Stimulated activated CD8-positive, alpha-beta memory T cell treated with anti-CD3 and anti-CD28 coated beads, Interleukin-12 subunit alpha, Interleukin-12 subunit beta, amount 100 ng/mL, for 4 hours (primary cell): ENCODE measurements around the gene CISD3.

Experiments used
- DNase-seq: peaks from one replicate; pipeline ENCODE4 v3.0.0-alpha.2; 2020; ENCODE audit warnings: low read depth

Gene CISD3

DNA sequence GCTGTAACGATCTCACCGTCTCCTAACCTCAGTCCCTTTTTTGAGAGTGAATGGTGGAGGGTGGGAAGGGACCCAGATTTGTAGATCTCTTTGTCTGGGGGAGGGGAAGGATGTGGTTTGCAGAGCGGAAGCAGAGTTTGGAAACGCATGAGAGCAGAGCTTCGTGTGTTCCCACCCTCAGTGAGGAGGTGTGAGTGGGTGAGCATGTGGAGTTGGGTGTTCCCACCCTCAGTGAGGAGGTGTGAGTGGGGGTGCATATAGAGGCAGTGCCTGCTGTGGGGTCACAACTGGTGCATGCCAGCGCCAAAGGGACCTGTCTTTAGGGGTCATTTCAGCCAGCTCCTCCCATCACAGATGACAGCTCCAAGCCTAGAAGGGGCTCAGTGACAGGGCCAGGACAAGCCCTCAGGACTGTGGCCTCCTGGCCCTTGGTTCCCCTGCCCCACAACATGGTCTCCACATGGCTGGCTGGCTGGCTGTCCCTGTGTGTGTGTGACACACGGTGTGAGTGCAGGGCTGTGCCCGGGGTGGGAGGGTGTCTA lies 1.8 kb upstream of the CISD3 start:
- peak; percentile 63 for DNase-seq

DNA sequence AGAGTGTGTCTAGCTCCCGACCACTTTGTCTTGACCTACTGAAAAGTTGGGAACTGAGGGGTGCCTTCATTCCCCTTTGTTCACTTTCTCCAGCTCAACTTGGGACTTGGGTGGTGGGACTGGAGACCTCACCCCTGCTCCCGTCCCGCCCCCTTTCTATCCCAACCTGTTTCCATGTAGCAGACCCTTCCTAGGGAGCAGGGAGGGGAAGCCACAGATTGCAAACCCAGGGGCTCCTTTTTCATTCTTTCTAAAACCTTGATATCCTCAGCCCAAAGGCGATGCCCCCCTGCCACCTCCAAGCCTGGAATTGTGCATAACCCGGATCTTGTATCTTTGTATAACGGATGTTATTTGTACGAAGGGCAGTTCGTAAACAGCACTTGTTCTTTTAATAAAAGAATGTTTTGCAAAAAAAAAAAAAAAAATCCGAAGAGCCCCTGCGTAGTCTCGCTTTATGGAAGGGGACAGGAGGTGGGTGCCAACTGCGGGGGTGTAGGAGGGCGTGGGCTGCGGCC lies 714 bp upstream of the CISD3 start:
- no peak for DNase-seq

DNA sequence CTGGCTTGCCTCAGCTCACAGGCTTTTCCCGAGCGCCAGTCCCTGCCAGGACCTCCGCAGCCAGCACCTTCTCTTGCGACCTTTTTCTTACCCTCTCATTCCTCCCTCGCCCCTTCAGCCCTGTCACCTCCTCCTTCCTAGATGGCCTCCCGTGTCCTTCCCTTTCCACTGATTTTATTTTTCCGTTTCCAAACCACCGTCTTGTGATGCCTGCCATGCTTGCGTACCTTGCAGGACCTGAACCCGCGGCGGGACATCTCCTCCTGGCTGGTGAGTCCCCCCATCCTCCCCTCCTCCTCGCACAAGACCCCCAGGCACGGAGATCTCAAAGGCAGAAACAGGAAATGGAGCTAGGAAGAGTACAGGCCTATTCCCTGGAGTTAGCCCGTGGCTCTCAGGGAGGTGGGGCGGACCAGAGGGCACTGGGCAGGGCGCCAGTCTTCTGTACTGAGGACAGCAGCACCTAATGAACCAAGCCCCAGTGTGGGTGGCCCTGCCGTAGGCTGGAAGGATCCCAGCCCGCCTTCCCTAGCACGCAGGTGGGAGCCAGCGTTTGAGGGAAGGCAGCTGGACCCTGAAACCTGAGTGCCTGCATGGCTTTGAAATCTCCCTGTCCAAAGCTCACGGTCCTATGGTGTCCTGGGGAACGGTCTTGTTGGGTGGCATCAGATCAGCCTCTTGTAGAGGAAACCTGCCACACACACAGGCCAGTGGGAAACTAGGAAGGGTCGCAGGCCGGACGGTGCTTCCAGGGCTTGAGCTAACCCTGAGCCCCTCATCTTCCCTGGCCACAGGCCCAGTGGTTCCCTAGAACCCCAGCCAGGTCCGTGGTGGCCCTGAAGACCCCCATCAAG lies 612 bp downstream of the CISD3 start:
- no peak for DNase-seq

DNA sequence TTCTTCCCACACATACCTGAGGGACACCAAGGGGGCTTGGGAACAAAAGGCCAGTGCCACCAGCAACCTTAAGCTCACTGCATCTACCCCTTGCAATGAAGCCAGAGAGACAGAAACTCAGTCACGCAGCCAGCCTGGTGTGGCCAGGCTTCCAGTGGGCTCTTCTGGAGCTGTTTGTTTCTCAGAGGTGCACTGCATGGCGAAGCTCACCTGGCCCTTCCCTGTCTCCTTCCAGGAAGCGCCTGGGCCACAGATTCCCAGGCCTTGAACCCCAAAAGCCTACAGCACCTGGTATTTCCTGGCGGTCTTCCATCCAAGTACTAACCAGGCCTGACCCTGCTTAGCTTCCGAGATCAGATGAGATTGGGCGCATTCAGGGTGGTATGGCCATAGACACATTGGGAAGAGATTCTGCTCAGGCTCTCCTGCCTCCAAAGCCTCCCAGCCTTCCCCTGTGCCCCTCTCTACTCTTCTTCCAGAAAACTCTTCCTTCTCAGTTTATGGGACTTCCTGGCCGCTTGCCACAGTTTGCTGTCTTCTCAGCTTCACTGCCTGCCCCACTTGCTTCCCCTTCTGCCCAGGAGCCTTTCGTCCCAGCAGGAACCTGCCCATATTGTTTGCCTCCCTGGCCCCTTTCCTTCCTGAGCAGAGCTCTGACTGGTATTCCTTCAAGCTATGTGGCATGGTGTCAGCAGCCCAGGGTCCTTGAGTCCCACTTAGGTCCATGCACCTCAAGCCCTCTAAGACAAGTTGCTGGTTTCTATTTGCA lies 1.6 kb downstream of the CISD3 start:
- DNase-seq: no peak

DNA sequence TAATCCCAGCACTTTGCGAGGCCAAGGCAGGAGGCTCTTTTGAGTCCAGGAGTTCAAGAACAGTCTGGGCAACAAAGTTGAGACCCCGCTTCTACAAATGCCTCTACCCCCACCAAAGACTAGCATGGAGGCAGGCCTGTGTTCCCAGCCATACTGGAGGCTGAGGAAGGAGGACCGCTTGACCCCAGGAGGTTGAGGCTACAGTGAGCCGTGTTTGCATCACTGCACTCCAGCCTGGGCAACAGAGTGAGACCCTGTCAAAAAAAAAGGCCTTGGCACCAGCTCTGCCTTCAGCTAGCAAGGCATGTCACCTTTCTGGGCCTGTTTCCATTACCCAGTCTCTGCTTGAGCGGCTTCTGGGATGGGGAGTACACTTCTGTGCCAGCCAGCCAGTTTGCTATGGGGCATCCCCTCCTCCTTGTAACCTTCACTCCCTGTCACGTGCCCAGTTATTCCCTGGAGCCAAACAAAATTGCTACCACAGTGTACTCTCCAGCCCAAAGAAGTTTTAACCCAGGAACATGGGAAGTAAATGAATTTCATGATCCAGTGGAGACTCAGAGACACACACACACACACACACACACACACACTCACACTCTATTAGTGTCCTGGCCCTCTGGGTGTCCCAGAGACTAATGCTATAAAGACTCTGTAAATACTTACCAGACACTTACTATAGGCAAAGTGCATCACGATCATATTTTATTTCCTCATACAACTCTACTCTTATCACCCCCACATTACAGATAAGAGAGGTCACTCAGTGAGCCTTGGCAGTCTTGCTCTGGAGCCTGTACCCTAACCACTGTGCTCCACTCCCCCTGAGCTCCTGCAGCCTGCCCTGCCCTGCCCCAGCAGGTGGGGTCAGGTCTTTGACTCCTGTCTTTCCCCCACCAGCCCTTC lies 2.5 kb downstream of the CISD3 start:
- DNase-seq: no peak

DNA sequence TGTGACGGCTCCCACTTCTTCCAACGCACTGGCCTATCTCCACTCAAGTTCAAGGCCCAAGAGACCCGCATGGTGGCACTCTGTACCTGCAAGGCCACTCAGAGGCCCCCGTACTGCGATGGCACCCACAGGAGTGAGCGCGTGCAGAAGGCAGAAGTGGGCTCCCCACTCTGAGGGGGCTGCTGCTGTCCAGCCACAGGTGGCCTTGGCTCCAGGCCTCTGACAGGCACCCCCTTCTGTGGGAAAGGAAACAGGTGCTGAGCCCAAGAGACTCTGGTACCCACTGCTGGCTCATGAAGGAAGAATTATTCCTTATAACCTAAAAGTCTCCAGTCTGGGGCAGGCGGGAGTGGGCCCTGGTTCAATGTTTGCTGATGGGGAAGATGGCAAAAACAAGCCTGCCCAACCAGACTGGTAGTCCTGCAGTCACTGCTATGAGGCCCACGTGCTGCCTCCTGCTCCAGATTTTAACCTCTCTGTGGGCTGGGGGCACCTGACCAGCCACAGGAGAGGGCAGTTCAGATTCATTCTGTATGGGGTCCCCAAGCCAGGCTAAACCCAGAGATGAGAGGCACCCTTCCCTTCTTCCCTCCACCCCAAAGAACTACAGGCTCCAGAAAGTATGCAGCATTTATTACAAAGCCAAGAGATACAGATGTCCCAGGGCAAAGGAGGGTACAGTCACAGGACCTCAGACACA lies 3.3 kb downstream of the CISD3 start:
- no peak for DNase-seq

DNA sequence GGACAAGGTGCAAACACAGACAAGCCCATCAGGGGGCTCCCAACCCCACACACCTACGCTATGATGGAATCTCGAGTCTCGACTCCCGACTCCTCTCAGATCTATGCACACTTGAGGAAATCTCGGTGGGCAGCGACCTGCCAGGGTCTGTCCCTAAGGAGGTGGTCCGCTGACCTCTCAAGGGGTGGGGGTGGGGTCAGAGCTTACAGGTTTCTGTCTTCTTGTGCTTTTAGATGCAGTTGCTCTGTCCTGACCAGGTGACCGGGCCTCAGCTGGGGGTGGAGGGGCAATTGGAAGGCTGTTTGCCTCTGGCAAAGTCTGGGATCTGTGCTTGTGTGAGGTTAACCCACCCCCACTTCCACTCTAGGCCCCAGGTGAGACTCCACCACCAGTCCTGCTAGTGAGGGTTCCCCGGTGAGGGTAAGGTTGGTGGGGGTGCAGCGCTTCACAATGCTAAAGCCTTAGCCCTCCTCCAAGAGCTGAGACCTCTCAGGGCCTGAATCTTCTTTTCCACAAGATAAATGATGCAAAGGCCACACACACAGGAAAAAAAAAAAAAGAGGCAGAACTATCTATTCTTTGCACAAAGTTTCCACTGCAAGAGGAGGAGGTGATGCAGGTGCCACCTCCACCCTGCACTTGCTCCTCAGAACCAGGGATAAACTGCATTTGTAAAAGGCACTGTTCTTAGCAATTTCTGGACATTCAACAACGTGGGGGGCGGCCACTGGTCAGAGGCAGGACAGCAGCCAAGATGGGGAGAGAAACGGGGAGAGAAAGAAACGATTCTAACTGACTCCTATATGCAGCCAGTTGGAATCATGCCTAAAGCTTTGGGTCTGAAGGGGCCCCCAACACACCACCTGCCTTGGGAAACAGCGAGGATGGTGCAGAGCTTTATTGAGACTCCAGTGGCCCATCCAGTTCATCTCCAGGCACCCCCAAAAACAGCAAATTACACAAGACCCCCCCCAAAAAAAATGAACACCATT lies 4.1 kb downstream of the CISD3 start:
- DNase-seq: no peak

DNA sequence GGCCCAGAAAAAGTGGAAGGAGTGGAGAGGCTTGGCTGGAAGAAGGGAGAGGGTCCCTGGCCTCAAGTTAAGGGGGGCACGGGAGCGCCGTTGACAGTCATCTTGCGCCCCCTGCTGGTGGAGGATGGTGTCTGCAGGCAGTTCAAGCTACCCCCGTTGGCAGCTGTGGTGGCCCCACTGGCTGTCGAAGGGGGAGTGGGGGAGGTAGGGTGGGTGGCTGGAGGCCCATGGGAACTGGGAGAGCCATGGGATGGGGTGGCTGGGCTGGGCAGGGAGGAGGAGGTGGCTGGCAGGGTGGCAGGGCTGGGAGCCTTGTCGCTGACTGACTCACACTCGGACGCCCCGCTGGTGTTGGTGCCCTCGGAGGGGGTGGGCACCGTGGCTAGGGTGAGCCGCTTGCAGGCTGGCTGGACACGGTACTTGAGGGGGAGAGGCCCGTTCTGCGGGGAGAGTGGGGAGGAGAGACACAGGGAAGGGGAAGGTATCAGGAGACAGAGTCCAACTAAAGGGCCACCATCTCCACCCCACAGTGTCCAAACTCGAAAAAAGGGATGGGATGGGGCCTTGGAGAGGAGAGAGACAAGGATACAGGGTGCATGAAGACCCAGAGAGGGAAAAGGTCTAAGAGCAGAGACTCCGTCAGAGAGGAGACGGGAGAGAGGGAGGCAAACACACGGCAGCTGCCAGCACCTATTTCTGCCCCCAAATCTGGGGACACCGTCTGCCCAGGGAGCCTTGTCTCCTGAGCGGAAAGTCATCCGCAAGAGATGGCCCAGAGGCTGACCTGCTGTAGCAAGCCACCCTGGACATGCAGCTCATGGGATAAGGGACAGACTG lies 5.2 kb downstream of the CISD3 start:
- DNase-seq: peak; percentile 64

DNA sequence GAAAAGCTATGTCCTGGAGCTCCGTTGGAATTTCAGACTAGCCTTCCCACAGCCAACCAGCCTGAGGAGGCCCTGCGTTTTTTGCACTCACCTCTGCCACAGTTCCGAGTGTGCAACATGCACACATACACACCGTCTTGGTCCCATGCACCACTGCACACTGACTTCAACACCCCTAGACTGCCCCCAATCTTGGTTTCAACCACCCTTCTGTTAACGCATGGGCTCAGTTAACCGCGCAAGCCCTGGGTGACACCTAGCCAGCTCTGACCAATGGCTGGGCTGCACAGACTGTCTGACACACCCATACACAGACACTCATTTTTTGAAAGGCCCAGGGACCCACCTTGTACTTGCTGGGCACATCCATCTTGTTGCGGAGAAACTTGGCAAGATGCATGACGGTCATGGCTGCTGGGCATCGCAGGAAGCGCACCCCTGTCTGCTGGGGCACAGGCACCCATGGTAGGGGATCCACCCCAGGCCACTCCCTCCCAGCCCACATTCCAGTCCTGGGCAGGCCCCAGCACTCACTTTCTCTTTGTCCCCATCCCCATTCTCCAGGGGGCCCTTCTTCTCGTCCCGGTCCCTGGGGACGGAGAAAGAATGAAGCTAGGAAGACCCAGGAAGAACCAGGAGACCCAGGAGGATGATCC lies 8.0 kb downstream of the CISD3 start:
- DNase-seq: no peak

DNA sequence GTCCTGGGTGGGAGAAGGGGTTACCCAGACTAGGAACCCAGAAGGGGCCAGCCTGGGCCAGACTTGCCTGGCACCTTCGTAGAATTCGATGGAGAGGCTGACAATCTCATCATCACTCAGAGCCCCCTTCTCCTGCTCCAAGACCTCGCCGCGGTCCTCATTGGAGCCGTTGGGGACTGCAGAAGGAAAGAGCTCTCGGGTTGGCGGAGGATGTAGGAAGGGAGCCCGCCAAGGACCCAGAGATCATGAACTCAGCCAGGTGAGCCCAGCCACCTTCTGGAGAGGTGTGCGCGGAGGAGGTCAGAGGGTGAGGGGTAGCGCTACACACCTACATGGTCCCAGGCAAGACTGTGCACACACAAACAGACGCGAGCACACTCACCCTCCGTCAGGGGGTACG lies 8.5 kb downstream of the CISD3 start:
- no peak for DNase-seq

DNA sequence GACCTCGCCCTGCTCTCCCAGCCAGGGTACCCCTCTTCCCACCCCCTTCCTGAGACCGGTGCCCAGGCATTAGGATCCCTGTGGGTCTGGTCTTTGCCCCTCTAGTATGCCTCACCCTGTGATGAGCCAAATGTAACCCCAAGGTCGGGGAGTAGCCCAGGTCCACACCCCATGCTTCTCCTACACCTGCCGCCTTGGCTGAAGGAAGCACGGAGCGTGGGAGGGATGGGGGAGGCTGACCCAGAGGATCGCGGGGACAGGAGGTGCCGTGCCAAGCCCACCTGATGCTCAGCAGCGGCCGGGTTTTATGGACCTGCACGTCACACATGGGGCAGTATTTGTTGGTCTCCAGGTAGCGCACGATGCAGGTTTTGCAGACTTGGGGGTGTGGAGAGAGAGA lies 9.2 kb downstream of the CISD3 start:
- no peak for DNase-seq

DNA sequence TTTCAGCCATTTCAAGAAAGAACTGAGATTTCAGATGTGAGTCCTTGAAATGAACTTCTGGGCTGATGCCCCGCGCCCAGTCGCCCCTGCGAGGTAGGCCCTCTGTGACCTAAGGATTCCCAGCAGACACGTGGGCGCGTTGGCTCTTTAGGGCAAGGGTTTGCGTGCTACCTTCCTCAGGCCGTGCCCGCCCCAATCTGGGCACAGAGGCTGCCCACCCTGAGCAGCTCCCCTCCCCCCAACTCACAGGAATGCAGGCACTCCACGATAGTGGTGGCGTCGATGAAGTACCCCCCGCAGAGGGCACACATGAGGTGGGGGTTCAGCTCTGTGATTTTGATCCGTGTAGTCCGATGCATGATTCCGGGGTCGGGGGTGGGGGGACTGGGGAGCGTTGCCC lies 9.9 kb downstream of the CISD3 start:
- DNase-seq: no peak

DNA sequence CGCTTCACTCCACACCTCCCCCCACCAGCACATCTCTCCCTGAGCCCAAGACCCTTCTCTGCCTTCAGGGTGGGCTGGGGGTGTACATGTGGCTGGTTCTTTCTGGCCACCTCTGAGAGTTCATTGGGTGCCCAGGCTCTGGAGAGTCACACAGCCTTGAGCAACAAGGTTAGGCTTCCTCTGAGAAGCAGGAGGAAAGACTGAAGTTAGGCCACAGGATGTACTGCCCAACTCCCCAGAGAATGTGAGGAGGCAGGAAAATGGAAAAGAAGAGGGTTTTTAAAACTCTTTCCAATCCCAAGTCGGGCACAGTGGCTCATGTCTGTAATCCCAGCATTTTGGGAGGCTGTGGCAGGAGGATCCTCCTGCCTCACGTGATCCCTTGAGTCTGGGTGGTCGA lies 10.7 kb downstream of the CISD3 start:
- DNase-seq: no peak

DNA sequence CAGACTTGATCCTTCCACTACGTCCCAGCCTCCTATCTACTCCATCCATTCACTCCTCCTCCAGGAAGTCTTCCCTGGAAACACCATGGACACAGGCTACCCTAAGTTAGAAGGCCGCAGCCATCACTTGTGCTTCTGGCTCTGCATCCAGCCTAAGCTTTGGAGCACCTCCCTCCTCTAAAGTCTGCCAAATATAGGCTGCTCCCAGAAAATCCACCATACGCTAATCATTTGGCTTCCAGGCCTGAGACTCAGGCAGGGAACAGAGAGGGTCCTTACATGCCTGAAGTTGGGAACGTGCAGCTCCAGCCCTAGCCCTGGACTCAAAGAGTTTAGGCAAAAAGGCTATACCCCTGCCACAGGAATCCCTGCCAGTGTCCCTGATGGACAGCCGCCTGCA lies 11.3 kb downstream of the CISD3 start:
- no peak for DNase-seq

DNA sequence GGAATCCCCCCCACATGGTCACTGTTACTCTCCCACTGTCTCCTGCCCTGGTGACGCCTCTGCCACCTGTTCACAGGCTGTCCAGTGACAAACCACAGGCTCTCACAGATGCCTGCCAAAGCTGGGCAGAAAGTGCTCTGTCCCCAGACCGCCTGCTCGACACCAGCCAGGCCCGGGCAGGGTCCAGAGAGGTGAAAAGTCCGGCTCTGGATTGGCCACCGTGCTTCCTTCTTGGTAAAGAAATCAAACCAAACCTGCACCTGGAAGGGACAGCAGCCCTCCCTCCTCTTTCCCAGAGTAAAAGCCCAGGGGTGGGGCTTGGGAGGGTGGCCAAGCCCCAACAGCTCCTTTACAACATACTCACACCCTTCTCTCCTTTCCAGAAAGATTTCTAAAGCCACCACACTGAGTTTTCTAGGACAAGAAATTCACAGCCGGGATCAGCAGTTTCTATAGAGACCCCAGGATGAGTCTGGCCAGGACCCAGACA lies 11.8 kb downstream of the CISD3 start:
- no peak for DNase-seq

DNA sequence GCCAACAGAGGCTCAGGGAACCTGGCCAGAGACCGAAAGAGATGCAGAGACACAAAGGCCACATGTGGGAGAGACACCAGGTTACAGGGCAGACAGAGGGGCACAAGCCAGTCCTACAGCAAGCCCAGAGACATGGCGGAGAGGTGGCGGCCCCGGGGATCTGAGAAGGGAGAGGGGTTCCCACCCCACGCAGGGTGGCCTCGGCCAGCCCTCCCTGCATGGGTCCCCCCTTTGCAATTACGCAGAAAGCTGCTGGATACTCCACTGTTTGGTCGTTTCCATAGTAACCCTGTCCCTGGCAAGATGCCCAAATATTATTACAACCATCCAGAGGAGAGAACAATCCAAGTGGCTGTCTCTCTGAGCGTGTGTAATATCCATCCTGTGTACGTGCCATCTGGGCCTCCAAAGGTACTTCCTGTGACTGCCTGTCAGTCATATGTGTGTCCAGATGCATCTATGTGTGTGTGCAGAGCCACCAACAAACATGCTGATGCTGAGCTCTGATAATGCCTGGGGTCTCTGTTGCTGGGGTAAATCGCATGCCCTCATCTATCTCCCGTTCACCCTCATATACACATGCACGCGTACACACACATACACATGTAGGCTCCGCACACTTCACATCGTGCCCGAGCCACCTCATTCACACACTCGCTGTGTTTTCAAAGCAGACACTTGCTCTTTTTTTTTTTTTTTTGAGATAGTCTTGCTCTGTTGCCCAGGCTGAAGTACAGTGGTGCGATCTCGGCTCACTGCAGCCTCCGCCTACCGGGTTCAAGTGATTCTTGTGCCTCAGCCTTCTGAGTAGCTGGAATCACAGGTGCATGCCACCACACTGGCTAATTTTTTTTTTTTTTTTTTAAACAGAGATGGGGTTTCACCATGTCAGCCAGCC lies 12.5 kb downstream of the CISD3 start:
- no peak for DNase-seq

DNA sequence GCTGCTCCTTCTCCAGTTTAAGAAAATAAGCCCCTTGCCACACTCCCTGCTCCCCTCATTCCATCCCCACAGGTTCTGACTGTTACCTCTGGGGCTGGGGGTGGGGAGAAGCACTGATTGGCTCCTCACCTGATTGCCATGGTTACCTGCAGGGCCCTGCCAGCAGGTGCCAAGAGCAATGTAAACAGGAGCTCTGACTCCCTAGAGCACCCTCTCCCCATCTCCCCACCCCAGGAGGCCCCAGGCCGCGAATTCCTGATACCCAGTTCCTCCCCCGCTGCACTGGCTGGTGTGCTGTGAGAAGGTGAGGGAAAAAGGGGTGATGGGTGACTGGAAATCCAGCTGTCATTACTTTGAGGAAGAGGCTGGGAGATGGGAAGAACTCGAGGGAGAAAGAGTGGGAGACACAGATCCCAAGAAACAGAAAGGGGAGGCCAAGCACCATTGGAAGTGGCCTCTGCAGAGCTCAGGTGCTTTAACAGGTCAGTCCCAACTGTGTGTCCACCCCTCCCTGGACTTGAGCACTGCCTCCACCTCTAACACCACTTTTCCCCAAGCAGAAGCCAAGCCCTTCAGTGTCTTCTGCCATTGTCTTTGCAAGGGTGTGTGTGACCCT lies 13.5 kb downstream of the CISD3 start:
- DNase-seq: no peak
